K562 (cell line): ENCODE results near the gene OPA1. TPM values are rescaled to one million over a fixed set of nuclear protein-coding genes. Genes with fewer than 3 reads are reported as not detected.

Experiments used
- ATAC-seq: fragments of 200-7000 bp; cut with Tn5 transposase; 3 replicates; pipeline ENCODE4 v1.9.1; 2020; ENCODE audit warnings: moderate library complexity
- BruUV-seq: library from RNA; stranded (reverse); fragments of 400-500 nt; replicated peaks from 2 replicates; lab custom pipeline; 2021; lab: Mats Ljungman, UMichigan
- CTCF ChIA-PET: fragments of 300-600 bp; formaldehyde crosslinking; extraction: SDS; loops from one replicate; lab custom pipeline; 2021; ENCODE audit warnings: low intra/inter-chr PET ratio; lab: Yijun Ruan, JAX
- POLR2A ChIA-PET: fragments of 300-600, 350-650 bp; sonication (Branson Sonifier 250); formaldehyde crosslinking; extraction: SDS; loops from one replicate; lab custom pipeline; 2021; ENCODE audit warnings: antibody characterized with exemption, inconsistent platforms; lab: Yijun Ruan, JAX
- DNase-seq, 4 experiments: peaks; one replicate each; pipeline versions ENCODE4 v3.0.0 to v3.0.0-alpha.2; 2011 to 2018; ENCODE audit warnings: low spot score in 3 of 4, mixed read lengths in 3 of 4; ENCODE audit errors: extremely low read depth in 1 of 4
- FAIRE-seq: peaks from 2 replicates; lab custom pipeline; 2011; peaks lifted over from hg19 to GRCh38; lab: Jason Lieb, UNC
- H2AFZ ChIP-seq: 2 replicates; pipeline ENCODE4 v1.6.0; 2011; ENCODE audit warnings: low read depth, low read length, control low read depth, inconsistent platforms
- H3K27ac ChIP-seq: fragments of 200-600 bp; 3 replicates; pipeline ENCODE4 v1.8.0; 2011; ENCODE audit warnings: low read depth, mild to moderate bottlenecking, control low read depth, inconsistent platforms, low read length, moderate library complexity, mixed read lengths; ENCODE audit errors: extremely low read depth
- H3K27me3 ChIP-seq, 2 experiments: fragments of 300-600 bp in 1 of 2; 2 replicates in 1 of 2; 3 replicates in 1 of 2; pipeline versions ENCODE4 v1.6.0 to v1.8.0; 2011; ENCODE audit warnings: inconsistent platforms in 2 of 2, low read length in 2 of 2, mild to moderate bottlenecking in 1 of 2, mixed read lengths in 1 of 2, moderate library complexity in 1 of 2; ENCODE audit not compliant: control insufficient read depth in 2 of 2, insufficient read depth in 2 of 2
- H3K36me3 ChIP-seq: fragments of 300-600 bp; 3 replicates; pipeline ENCODE4 v1.8.0; 2011; ENCODE audit warnings: mild to moderate bottlenecking, low read length, inconsistent platforms; ENCODE audit not compliant: control insufficient read depth, insufficient read depth
- H3K4me1 ChIP-seq, 2 experiments: fragments of 200-600 bp in 1 of 2; replicated peaks in 1 of 2; 2 replicates in 1 of 2; 3 replicates in 1 of 2; pipeline versions ENCODE4 v1.5.1 to v1.8.0; 2011; ENCODE audit warnings: inconsistent platforms in 2 of 2, low read length in 2 of 2, mild to moderate bottlenecking in 1 of 2, mixed read lengths in 1 of 2, moderate library complexity in 1 of 2; ENCODE audit not compliant: control insufficient read depth in 2 of 2, insufficient read depth in 2 of 2
- H3K4me2 ChIP-seq: 2 replicates; pipeline ENCODE4 v1.6.1; 2011; ENCODE audit warnings: low read length, control low read depth, inconsistent platforms, mixed read lengths; ENCODE audit not compliant: insufficient read depth
- H3K4me3 ChIP-seq: fragments of 200-600 bp; sonication (generic), shearing (Covaris generic); 2 replicates; pipeline ENCODE4 v1.5.1; 2016; ENCODE audit warnings: control low read depth, inconsistent platforms
- H3K79me2 ChIP-seq: fragments of 200-600 bp; 3 replicates; pipeline ENCODE4 v1.8.0; 2011; ENCODE audit warnings: low read length, inconsistent platforms; ENCODE audit not compliant: control insufficient read depth, insufficient read depth
- H3K9ac ChIP-seq, 2 experiments: 2 replicates each; pipeline versions ENCODE4 v1.6.0 to v1.6.1; 2011; ENCODE audit warnings: low read depth in 2 of 2, low read length in 2 of 2, control low read depth in 1 of 2, inconsistent platforms in 1 of 2, mild to moderate bottlenecking in 1 of 2, mixed read lengths in 1 of 2; ENCODE audit not compliant: insufficient read depth in 1 of 2
- H3K9me1 ChIP-seq: one replicate; pipeline ENCODE4 v1.6.0; 2011; ENCODE audit warnings: inconsistent platforms, mild to moderate bottlenecking, low read length, moderate library complexity; ENCODE audit not compliant: control insufficient read depth, insufficient read depth
- H3K9me3 ChIP-seq: replicated peaks from 2 replicates; pipeline ENCODE4 v1.5.1; 2011; ENCODE audit warnings: low read depth, low read length, inconsistent platforms; ENCODE audit not compliant: control insufficient read depth, insufficient read depth
- H4K20me1 ChIP-seq: replicated peaks from 2 replicates; pipeline ENCODE4 v1.6.1; 2011; ENCODE audit warnings: low read length, inconsistent platforms, mixed read lengths; ENCODE audit not compliant: control insufficient read depth, insufficient read depth
- ATF4 ChIP-seq: fragments of 450-650 bp; formaldehyde crosslinking; IDR thresholded peaks from 2 replicates; pipeline ENCODE4 v1.4.0; 2022; ENCODE audit warnings: mild to moderate bottlenecking, moderate library complexity
- BRF2 ChIP-seq: IDR thresholded peaks from 3 replicates; pipeline ENCODE4 v1.6.1; 2011; ENCODE audit warnings: borderline replicate concordance, mild to moderate bottlenecking; ENCODE audit not compliant: insufficient read length, insufficient read depth
- CEBPB ChIP-seq: fragments of 450-650 bp; IDR thresholded peaks from 2 replicates; pipeline ENCODE4 v1.6.1; 2016; ENCODE audit warnings: missing genetic modification characterization, missing compliant biosample characterization
- HBP1 ChIP-seq: fragments of 450-650 bp; formaldehyde crosslinking; IDR thresholded peaks from 2 replicates; pipeline ENCODE4 v1.4.0; 2022; ENCODE audit warnings: missing genetic modification characterization
- HIVEP1 ChIP-seq: fragments of 250-450 bp; sonication (Bioruptor Pico); IDR thresholded peaks from 2 replicates; pipeline ENCODE4 v1.4.0; 2020; ENCODE audit warnings: mild to moderate bottlenecking
- KHSRP ChIP-seq: fragments of 450-650 bp; IDR thresholded peaks from 2 replicates; pipeline ENCODE4 v1.6.1; 2017
- RBM22 ChIP-seq: fragments of 200-400 bp; formaldehyde crosslinking; IDR thresholded peaks from 2 replicates; pipeline ENCODE4 v1.6.1; 2018; ENCODE audit warnings: low read length, low read depth; ENCODE audit not compliant: poor library complexity, severe bottlenecking
- STAT5A ChIP-seq: IDR thresholded peaks from 2 replicates; pipeline ENCODE4 v1.6.1; 2012; ENCODE audit warnings: low read length, inconsistent platforms, borderline replicate concordance
- ZKSCAN1 ChIP-seq: fragments of 150-350 bp; IDR thresholded peaks from 2 replicates; pipeline ENCODE4 v1.6.1; 2016; ENCODE audit warnings: low read depth, low read length
- ZNF445 ChIP-seq: fragments of 250-450 bp; sonication (Bioruptor Pico); IDR thresholded peaks from 2 replicates; pipeline ENCODE4 v1.4.0; 2020; ENCODE audit warnings: low read depth, mild to moderate bottlenecking, moderate library complexity
- WGBS: fragments of 100-300 bp; shearing (Covaris generic); methylation state at CpG from one replicate; pipeline ENCODE4 v1.1.6; 2016; ENCODE audit warnings: low coverage, mixed read lengths; ENCODE audit not compliant: insufficient coverage; ENCODE audit errors: missing lambda C conversion rate; 5-methylcytosine and 5-hydroxymethylcytosine counted together
- in situ Hi-C: fragments of 300-500 bp; cut with MboI; formaldehyde crosslinking; loops from 4 replicates; pipeline ENCODE4 v1.15.0; 2018; ENCODE audit warnings: inconsistent platforms, mixed read lengths
- intact Hi-C: fragments of 100-400 bp; cut with micrococcal nuclease; formaldehyde crosslinking; loops from 2 replicates; pipeline ENCODE4 v1.14.2; 2022
- polyA plus RNA-seq, 8 experiments: library from polyadenylated mRNA; depleted of rRNA in 4 of 8; stranded (reverse) in 5 of 8; unstranded in 3 of 8; fragments of >200 nt; fragmentation: Nextera tagmentation in 2 of 8; fragmentation: Illumina TruSeq in 1 of 8; extraction: Ambion mirVana in 2 of 8; extraction: Trizol in 1 of 8; gene quantifications; 2 replicates each; pipeline versions ENCODE4 v1.2.1 to v1.2.3, GENCODE V29; 2011 to 2014; ENCODE audit warnings: inconsistent platforms in 1 of 8, missing spikeins in 1 of 8
- total RNA-seq, 7 experiments: library from RNA; depleted of rRNA in 6 of 7; stranded (reverse); fragments of >200 nt in 6 of 7; fragmentation: Illumina TruSeq in 2 of 7; extraction: Trizol in 2 of 7; gene quantifications; 2 replicates each; pipeline versions ENCODE4 v1.2.1 to v1.2.3, GENCODE V29; 2011 to 2021; ENCODE audit warnings: low replicate concordance in 1 of 7

OPA1 gene
- total and polyA plus RNA-seq, 9 of the 15 experiments (the other 6 are each of a cell fraction or from before 2014, with no cell fraction given) = 19.7 to 127 (median 94.7) TPM

- no TSS peak for BruUV-seq
- Histone ChIP-seq H3K4me3 (no peak overlapping the region), H3K27ac (no peak overlapping the region), H3K4me1 (peaks cover 0 to 4% of the 10 kb centered on the region in 2 experiments; a peak in 1 of 5 replicates), H3K9ac (no peak overlapping the region), H3K79me2 (no peaks in the 10 kb centered on the region), H3K4me2 (no peak overlapping the region), H2AFZ (no peak overlapping the region), H3K36me3 (no peaks in the 10 kb centered on the region), H4K20me1 (no peaks in the 10 kb centered on the region), H3K9me1 (no peaks in the 10 kb centered on the region), H3K27me3 (no peaks in the 10 kb centered on the region), H3K9me3 (peaks cover 2% of the 10 kb centered on the region)
- 61% methylated on average over 8 of the region's 8 CpGs for WGBS
- ChIA-PET POLR2A (no interaction called here), CTCF (no interaction called here)
- FAIRE-seq (no peak), ATAC-seq (no peak), DNase-seq (no peak)
- in situ Hi-C loops (no loop called here), intact Hi-C loops (no loop called here)
- TF ChIP-seq RBM22 (no peak), CEBPB (tag) (no peak), BRF2 (no peak), ATF4 (no peak), HIVEP1 (no peak), ZKSCAN1 (no peak), HBP1 (CRISPR knock-in tag) (no peak), ZNF445 (no peak), KHSRP (no peak), STAT5A (no peak)
These were observed 118.1 kb downstream of the OPA1 start for GRCh38 chr3:193711166-193711485.
